A549 treated with DMSO at 1 μM for 4 hours (cell line): ENCODE measurements around the gene CC2D1A. TPM values are rescaled to one million over a fixed set of nuclear protein-coding genes. Genes with fewer than 3 reads are reported as not detected.

Experiments
- total RNA-seq: library from RNA; stranded (reverse); fragments of 200-300 nt; extraction: Qiagen RNA extraction; gene quantifications from 5 replicates; pipeline ENCODE4 v1.2.3, GENCODE V29; 2022; ENCODE audit warnings: low read depth

CC2D1A gene
- total RNA-seq: 7.5 to 12.5 TPM (median 10.5 TPM) in 5 replicates

DNA sequence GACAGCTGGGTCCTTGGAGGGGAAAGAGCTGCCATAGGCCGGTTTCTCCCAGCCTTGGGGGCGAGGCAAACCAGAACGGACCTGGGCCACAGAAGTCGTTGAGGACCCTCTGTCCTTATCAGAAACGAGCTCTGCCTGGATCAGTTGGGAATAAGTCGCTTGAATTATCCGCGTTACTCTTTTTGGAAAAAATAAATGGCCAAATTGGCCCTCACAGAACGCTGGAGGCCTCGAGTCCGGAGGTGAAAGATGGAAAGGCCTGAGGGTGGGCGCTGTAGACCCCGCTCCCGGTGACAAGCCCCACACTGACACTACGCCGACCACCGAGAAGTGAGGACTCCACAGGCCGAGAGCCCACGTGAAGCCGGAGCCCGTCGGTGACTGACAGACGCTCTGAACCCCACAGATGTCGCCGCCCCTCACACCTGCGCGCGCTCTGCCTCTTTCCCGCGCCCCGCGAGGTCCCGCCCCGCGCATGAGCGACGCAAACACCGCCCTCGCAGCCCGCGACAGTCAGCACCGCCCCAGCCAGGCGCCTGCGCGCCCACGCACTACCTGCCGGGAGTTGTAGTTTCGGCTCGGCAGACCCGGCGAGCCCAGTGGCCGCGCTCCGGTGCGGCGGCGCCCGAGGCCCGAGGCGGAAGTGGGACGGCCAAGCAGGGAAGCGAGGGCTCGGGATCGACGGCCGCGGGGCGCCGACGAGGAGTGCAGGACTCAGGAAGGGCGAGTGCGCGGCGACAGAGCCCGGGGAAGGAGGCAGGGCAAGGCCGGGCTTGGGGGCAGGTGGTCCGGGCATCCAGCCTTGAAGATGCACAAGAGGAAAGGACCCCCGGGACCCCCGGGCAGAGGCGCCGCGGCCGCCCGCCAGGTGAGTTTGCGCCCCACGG lies at the start of gene CC2D1A, which contains the start of gene BRME1:
CC2D1A (plus strand) TSS at position 568 of the 887 bp plus-strand sequence; CDS start at position 809, 241 bp downstream.
BRME1 (minus strand) TSS at position 484 of the 887 bp plus-strand sequence. CDS start 1,225 bp downstream, outside the sequence.

DNA sequence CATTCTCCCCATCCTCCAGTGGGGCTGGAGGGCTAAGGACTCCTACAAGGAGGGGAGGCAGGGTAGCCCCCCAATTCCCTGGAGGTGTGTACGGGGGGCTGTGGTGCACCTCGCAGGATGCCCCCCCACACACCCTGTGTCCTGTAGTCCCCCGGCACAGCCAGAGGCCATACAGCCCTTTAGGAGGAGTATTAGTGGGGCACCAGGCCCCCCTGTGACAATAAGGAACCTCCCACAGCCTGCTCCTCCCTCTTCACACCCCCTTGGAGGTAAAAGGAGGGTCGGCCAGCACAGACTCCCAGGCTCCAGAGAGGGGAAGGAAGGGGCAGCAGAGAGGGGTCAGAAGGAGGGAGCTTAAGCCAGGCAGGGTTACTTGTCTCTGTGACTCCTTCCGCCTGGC lies 29.2 kb upstream of the CC2D1A start, which contains the start of gene NANOS3:
NANOS3 (plus strand) TSS at position 301 of the 400 bp plus-strand sequence. CDS start 115 bp downstream, outside the sequence.

DNA sequence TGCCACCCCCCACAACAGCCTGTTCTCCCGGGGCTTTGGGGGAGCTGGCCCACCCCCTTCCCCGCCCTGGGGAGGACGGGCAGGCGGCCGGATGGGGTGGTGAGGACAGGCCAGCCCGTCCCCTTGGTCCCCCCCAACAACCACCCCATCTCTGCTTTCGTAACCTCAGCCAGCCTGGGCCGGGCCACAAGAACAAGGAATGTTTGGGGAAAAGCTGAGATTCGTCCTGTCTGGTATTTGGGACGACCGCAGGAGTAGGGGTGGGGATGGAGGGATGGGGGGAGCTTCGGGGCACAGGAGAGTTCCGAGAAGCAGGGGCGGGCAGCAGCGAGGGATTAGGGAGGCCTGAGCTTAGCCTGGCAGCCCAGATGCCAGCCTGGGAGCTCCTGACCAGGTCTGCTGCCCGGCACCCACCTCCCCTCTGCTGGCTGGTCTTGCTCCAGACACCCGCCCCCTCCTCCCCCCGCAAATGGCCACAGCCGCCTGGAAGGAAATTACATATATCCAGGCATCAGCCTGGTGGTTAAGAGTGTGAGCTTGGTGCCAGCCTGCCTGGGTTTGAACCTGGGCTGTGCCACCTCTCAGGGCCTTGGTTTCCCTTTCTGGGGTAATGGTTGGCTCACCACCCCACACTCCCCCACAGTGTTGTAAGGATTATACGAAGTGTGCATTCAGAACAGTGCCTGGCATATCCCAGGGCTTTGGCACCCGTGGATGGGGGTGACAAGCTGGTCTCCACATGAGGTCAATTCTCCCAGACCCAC lies 32.5 kb downstream of the CC2D1A start, which contains the start of gene PODNL1:
PODNL1 (minus strand) TSS at position 117 of the 764 bp plus-strand sequence. CDS start 236 bp downstream, outside the sequence.

DNA sequence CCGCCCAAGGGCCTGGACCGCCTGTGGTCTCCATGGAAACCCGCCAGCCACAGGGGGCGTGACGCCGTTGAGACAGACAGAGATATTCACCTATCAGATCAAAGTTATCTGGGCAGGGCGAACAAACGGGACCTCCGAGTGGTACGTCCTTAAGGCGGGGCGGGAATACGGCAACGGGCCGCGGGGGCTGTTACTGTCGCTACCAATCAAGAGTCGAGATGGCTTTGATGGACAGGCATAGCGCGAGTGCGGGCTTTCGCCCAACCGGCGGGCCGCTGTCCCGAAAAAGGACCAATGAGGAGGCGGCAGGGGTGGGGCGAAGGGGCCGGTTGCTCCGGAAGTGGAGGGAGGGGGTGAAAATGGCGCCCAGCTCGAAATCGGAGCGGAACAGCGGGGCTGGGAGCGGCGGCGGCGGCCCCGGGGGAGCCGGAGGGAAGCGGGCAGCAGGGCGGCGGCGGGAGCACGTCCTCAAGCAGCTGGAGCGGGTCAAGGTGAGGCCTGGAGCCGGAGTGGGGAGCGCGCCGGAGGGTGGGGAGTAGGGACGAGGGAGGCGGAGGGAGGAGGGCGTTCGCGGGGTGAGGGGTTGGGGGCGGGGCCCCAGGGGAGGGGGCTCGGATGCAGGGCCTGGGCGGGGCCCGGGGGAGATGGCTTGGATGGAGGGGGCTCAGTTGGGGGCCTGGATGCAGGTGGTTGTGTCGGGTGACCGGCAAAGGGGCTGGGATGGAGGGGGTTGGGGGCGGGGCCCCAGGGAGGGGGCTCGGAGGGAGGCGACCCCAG lies 46.3 kb downstream of the CC2D1A start, which contains the start of gene DCAF15:
DCAF15 (plus strand) TSS at position 356 of the 777 bp plus-strand sequence; CDS start at position 360, 4 bp downstream.

Other genes starting within 250 kb of the CC2D1A start
- 9.1 to 17.5 TPM (median 15.4 TPM) in 5 replicates for gene MRI1, start 141.7 kb upstream of the CC2D1A start, total RNA-seq
- 145 to 201 TPM (median 198 TPM) in 5 replicates for gene C19orf53, start 131.7 kb upstream of the CC2D1A start, total RNA-seq
- 6.9 to 11.1 TPM (median 10.6 TPM) in 5 replicates for gene ZSWIM4, start 110.8 kb upstream of the CC2D1A start, total RNA-seq
- 2.8 to 4.3 TPM (median 3.3 TPM) in 5 replicates for gene NANOS3, start 29.1 kb upstream of the CC2D1A start, total RNA-seq
- 0.27 to 0.42 TPM (median 0.32 TPM) in 4 of 5 replicates, not detected in the other for gene BRME1, start 84 bp upstream of the CC2D1A start, total RNA-seq
- gene PODNL1, start 32.2 kb downstream of the CC2D1A start, total RNA-seq: 1.0 to 1.5 TPM (median 1.4 TPM) in 5 replicates
- gene DCAF15, start 46.3 kb downstream of the CC2D1A start, total RNA-seq: 18.0 to 22.4 TPM (median 18.5 TPM) in 5 replicates
- gene RFX1, start 100.1 kb downstream of the CC2D1A start, total RNA-seq: 4.2 to 7.2 TPM (median 5.7 TPM) in 5 replicates
- not detected in 5 replicates for gene RLN3, start 121.9 kb downstream of the CC2D1A start, total RNA-seq
- gene IL27RA, start 125.6 kb downstream of the CC2D1A start, total RNA-seq: 9.0 to 12.6 TPM (median 11.6 TPM) in 5 replicates
- 1.8 to 2.5 TPM (median 2.0 TPM) in 5 replicates for gene PALM3, start 155.9 kb downstream of the CC2D1A start, total RNA-seq
- gene MISP3, start 166.6 kb downstream of the CC2D1A start, total RNA-seq: 3.4 to 3.6 TPM (median 3.6 TPM) in 5 replicates
- gene C19orf67, start 179.6 kb downstream of the CC2D1A start, total RNA-seq: not detected in 5 replicates
- gene SAMD1, start 184.6 kb downstream of the CC2D1A start, total RNA-seq: 32.8 to 49.0 TPM (median 43.8 TPM) in 5 replicates
- gene PRKACA, start 211.6 kb downstream of the CC2D1A start, total RNA-seq: 33.2 to 37.4 TPM (median 37.2 TPM) in 5 replicates
- 30.6 to 36.4 TPM (median 33.9 TPM) in 5 replicates for gene ASF1B, start 230.4 kb downstream of the CC2D1A start, total RNA-seq